GM19438 (cell line): ENCODE results near the gene CHAF1A.

ENCODE experiments used
- ATAC-seq: cut with Tn5 transposase; IDR thresholded peaks from one replicate; pipeline ENCODE4 v1.9.1; 2021; ENCODE audit warnings: low read depth; ENCODE audit not compliant: unreplicated experiment

The CHAF1A gene

GRCh38 chr19:4452230-4452990 is 50.0 kb downstream of the CHAF1A start:
- ATAC-seq: no peak

DNA sequence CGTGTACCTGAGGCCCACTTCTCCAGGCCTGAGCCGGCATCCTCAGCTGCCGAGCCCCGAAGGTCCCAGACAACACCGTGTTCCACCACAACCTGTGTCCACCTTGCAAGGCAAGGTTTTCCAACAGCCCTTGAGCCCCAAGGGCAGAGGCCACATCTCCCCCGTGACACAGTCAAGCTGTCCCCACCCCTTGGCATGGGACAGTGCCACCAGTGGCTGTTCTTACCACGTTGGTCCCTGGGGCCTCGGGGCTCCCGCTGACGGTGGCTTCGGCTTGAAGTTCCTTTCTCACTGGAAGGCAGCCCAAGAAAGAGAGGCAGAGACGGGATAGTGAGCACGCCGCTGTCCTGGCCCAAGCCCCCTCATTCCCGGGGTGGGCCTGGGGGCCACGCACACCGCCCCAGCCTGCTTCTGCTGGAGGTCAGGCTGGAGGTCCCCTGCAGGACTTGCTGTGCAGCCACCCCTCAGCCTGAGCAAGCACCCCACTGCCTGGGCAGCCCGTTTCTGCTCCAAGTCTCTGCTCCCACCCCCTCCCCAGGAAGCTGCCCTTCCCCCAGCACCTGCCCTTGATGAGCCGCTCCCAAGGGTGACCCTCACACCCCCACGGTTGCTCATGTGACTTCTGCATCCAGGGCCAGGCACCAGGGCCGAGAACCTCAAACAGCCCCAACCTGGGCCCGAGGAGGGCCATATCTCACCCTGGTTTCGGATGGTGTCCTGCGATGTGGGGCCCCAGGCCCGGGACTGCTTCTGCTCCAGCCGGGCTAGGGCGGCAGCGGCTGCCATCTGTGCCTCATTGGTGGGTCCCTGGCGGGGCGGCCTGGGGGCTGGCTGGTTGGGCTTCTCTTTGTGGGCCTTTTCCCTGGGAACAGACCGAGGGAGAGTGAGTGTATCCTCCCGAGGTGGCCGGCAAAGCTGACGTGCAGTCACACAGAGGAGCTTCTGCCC is 51.1 kb downstream of the CHAF1A start:
- ATAC-seq: no peak

GRCh38 chr19:4454747-4455718 is 52.6 kb downstream of the CHAF1A start:
- no peak for ATAC-seq

GRCh38 chr19:4455719-4456475 is 53.5 kb downstream of the CHAF1A start:
- no peak for ATAC-seq

DNA sequence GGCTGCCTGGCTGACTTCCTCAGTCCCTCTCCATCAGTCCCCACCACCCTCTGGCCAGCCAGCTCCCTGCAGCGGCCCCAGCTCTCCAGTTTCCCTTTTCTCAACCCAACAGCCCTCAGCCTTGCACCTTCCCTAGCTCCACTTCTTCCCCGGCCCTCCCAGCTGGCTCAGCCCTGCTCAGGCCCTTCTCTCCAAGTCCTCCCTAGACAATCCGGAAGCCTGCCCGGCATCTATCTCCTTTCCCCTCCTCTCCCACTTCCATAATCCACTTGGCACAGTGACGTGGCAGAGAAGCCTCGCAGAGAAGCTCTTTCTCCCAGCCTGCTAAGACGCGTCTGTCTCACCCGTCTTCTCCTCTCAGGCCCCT is 54.0 kb downstream of the CHAF1A start:
- ATAC-seq: no peak

GRCh38 chr19:4456843-4457653 is 54.6 kb downstream of the CHAF1A start:
- ATAC-seq: no peak

GRCh38 chr19:4457654-4458395 is 55.4 kb downstream of the CHAF1A start, which contains the start of gene UBXN6:
Gene UBXN6, minus strand, starts transcription at chr19:4457794. Its CDS starts 97 bp downstream, at chr19:4457697.
- ATAC-seq: peak; percentile 63

GRCh38 chr19:4464815-4465581 is 62.6 kb downstream of the CHAF1A start:
- ATAC-seq: no peak

GRCh38 chr19:4467835-4468234 is 65.4 kb downstream of the CHAF1A start:
- ATAC-seq: no peak

DNA sequence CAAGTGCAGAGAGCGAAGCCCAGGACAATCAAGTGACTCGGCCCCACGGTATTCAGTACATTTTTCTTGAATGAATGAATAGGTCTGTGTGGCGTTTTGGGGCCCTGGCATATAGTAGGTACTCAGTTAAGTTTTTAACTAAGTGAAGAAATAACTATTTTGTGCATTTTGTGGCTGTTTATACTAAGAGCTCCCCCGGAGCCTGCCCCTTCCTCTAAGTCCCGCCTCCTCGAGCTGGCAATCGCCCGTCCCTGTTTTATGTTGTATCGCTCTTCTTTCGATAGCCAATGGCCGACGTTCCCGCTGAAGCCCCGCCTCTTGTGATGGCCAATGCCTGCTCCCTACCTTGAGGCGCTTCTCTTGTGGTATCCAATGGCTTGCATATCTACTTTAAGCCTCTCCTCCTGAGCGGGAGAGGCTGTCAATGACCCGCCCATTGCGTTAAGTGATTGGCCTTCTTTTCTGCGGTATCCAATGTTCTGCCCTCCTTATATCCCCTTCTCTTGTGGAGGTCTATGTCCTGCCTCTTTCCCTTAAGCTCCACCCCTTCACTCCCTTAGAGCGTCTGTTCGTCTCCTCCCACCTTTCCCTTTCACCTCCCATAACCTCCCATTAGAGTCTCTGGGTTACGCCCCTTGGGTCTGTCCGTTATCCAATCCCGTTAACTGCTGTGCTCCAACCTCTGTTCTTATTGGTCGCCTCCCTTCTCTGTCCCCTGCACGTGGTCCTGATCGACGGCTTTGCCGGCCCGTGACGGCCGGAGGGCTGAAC is 69.1 kb downstream of the CHAF1A start:
- peak; percentile 78 for ATAC-seq

GRCh38 chr19:4472174-4472974 is 69.9 kb downstream of the CHAF1A start, which contains the start of gene HDGFL2:
Gene HDGFL2, plus strand, starts transcription at chr19:4472297. Its CDS starts 54 bp downstream, at chr19:4472351.
- ATAC-seq: no peak

DNA sequence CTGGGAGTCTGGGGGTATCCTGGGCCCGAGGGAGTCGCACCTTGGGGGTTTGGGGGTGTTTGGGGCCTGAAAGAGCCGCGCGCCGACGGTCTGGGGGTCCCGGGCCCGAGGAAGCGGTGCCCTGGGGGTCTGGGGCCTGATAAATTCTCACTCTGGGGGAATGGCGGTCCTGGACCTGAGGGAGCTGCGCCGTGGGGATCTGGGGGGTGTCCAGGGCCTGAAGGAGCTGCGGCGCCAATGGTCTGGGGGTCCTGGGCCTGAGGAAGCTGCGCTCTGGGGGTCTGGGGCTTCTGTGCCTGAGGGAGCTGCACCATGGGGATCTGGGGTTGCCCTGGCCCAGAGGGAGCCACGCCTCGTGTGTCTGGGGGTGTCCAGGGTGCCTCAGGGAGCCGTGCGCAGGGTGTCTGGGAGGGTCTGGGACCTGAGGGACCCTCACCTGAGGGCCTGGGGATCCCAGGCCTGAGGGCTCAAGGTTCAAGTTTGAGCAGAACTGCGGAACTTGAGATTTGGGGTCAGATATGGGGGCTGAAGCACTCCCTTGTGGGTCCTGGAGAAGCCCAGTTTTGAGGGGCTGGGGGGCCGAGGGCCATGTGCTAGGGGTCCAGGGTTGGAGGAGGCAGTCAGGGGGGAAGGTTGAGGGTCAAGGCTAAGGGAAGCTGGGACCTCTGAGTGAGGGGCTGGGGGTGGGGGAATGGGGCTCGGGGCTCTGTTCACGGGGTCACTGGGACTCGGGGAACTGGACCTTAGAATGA is 70.7 kb downstream of the CHAF1A start:
- no peak for ATAC-seq

DNA sequence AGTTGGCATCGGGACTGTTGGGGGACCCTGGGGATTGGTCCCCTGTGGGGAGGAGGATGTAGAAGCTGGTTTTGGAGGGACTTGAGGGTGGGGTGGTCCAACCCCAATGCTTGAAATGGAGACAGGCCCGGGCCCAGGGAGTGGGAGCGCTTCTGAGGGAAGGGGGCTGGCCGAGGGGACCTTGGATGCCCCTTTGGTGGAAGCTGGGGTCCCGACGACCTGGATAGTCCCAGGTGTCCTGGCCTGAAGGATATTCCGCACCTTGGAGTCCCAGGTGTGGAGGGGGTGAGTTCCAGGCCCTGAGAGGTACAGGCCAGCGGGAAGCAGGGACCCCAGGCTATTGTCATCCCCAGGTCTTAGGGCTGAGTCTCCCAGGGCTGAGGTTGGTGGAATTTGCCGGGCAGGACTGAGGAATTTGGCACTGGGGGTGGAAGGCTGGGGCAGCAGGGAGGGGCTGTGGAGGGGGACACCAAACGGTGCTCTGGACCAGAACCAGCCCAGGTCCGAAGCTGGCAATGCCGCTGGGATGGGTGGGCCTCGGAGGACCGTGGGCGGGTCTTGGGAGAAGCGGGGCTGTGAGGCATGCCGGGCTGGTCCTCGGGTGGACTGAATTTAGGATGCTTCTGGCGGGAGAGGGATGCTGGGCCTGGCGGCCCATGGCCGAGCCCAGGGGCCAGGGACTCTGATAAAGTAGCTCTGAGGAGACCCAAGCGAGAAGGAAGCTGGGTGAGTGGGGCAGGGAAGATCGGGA is 71.5 kb downstream of the CHAF1A start:
- ATAC-seq: no peak

- ATAC-seq: no peak
Observed at GRCh38 chr19:4474514-4475022, 72.1 kb downstream of the CHAF1A start.
